GM23248 (cell line): Measurements from ENCODE around the gene SCEL. TPM values are rescaled to one million over a fixed set of nuclear protein-coding genes. Genes with fewer than 3 reads are reported as not detected.

Experiments
- DNase-seq: peaks from one replicate; pipeline ENCODE4 v3.0.0-alpha.2; 2015
- H2AFZ ChIP-seq: fragments of 200-600 bp; sonication (generic); 2 replicates; pipeline ENCODE4 v1.6.1; 2016; ENCODE audit warnings: antibody characterized with exemption
- H3F3A ChIP-seq: fragments of 200-600 bp; sonication (generic); 2 replicates; pipeline ENCODE4 v1.6.1; 2016; ENCODE audit warnings: mild to moderate bottlenecking, antibody characterized with exemption, mixed run types; ENCODE audit not compliant: insufficient read depth
- H3K27ac ChIP-seq: fragments of 200-600 bp; sonication (generic); 2 replicates; pipeline ENCODE4 v1.5.1; 2016; ENCODE audit warnings: mild to moderate bottlenecking
- H3K27me3 ChIP-seq: fragments of 200-600 bp; sonication (generic); replicated peaks from 2 replicates; pipeline ENCODE4 v1.6.1; 2016; ENCODE audit warnings: mild to moderate bottlenecking; ENCODE audit not compliant: insufficient read depth
- H3K36me3 ChIP-seq: fragments of 200-600 bp; sonication (generic); 2 replicates; pipeline ENCODE4 v1.6.1; 2016; ENCODE audit warnings: low read depth, mild to moderate bottlenecking
- H3K4me1 ChIP-seq: fragments of 200-600 bp; sonication (generic); 2 replicates; pipeline ENCODE4 v1.6.1; 2016; ENCODE audit warnings: mild to moderate bottlenecking; ENCODE audit not compliant: insufficient read depth
- H3K4me2 ChIP-seq: fragments of 200-600 bp; sonication (generic); one replicate; pipeline ENCODE4 v1.6.1; 2016; ENCODE audit warnings: mild to moderate bottlenecking; ENCODE audit not compliant: unreplicated experiment
- H3K4me3 ChIP-seq: fragments of 200-600 bp; sonication (generic); 2 replicates; pipeline ENCODE4 v1.5.1; 2016; ENCODE audit warnings: mild to moderate bottlenecking
- H3K79me2 ChIP-seq: fragments of 200-600 bp; sonication (generic); 2 replicates; pipeline ENCODE4 v1.6.1; 2016; ENCODE audit warnings: mild to moderate bottlenecking; ENCODE audit not compliant: insufficient read depth
- H3K9ac ChIP-seq: fragments of 200-600 bp; sonication (generic); 2 replicates; pipeline ENCODE4 v1.6.1; 2016; ENCODE audit warnings: mild to moderate bottlenecking
- H3K9me2 ChIP-seq: fragments of 200-600 bp; sonication (generic); 2 replicates; pipeline ENCODE4 v1.6.1; 2016; ENCODE audit warnings: mixed run types, mild to moderate bottlenecking, moderate library complexity; ENCODE audit not compliant: insufficient read depth
- H3K9me3 ChIP-seq: fragments of 200-600 bp; sonication (generic); one replicate; pipeline ENCODE4 v1.6.1; 2017; ENCODE audit warnings: low read depth
- H4K20me1 ChIP-seq: fragments of 200-600 bp; sonication (generic); 2 replicates; pipeline ENCODE4 v1.6.0; 2016; ENCODE audit not compliant: insufficient read depth
- EZH2 ChIP-seq: fragments of 200-600 bp; sonication (generic); IDR thresholded peaks from 2 replicates; pipeline ENCODE4 v1.6.1; 2018; ENCODE audit warnings: antibody characterized with exemption, mild to moderate bottlenecking; ENCODE audit not compliant: insufficient read depth, poor library complexity, severe bottlenecking
- EZH2phosphoT487 ChIP-seq: fragments of 200-600 bp; sonication (generic); IDR thresholded peaks from 2 replicates; pipeline ENCODE4 v1.6.1; 2018; ENCODE audit warnings: antibody characterized with exemption, moderate library complexity, mild to moderate bottlenecking, low read depth; ENCODE audit not compliant: insufficient read depth
- WGBS, 2 experiments: methylation state at CpG; one replicate each; pipeline ENCODE4 v1.1.6; 2015 to 2017; ENCODE audit warnings: low lambda C conversion rate in 2 of 2, low coverage in 1 of 2; ENCODE audit errors: missing lambda C conversion rate in 2 of 2; 5-methylcytosine and 5-hydroxymethylcytosine counted together
- in situ Hi-C: fragments of 300-500 bp; cut with MboI; formaldehyde crosslinking; loops from 2 replicates; pipeline ENCODE4 v1.15.0; 2020
- polyA plus RNA-seq: library from polyadenylated mRNA; unstranded; fragments of >200 nt; fragmentation: Nextera tagmentation; extraction: Ambion mirVana; gene quantifications from 2 replicates; pipeline ENCODE4 v1.2.1, GENCODE V29; 2016
- total RNA-seq: library from RNA; depleted of rRNA; stranded (reverse); fragments of >200 nt; shearing (Covaris generic); gene quantifications from 2 replicates; pipeline ENCODE4 v1.2.3, GENCODE V29; 2014

SCEL gene
- total and polyA plus RNA-seq, 2 experiments from 2014 or later = not detected

DNA sequence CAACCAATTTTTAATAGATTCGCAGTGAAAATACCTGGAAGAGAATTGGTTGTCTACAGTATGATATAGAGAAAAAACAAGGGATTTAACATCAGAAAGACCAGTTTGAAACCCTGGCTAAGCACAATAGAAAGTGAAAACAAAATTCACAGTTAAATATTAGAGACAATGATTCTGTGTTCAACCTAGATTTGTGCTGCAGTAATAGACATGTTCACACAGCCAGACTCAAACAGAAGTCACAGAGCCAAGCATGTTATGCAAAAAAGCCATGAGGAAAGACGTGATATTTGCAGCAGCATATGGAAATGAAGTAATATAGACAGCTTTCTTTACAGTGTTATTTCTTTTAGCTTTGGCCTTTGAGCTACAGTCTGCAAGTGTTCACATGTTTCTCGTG, 48.1 kb downstream of the SCEL start:
- no peaks in the 10 kb centered on the region for H3F3A ChIP-seq
- TF ChIP-seq EZH2phosphoT487 (no peak), EZH2 (no peak)
- DNase-seq = no peak
- no peaks in the 10 kb centered on the region for H3K9me2 ChIP-seq
- H3K27ac ChIP-seq = no peak overlapping the region
- no peak overlapping the region for H2AFZ ChIP-seq
- no peaks in the 10 kb centered on the region; the same call in none of the 2 replicates for H3K27me3 ChIP-seq
- in situ Hi-C loops = no loop called here
- H3K4me3 ChIP-seq = no peak overlapping the region
- no peaks in the 10 kb centered on the region for H3K9me3 ChIP-seq
- H3K79me2 ChIP-seq = no peaks in the 10 kb centered on the region
- H3K9ac ChIP-seq = no peak overlapping the region
- 31 to 32% methylated on average over 3 of the region's 3 CpGs for WGBS, 2 experiments
- H3K36me3 ChIP-seq = no peaks in the 10 kb centered on the region
- H3K4me1 ChIP-seq = no peaks in the 10 kb centered on the region
- H3K4me2 ChIP-seq = no peak overlapping the region
- no peaks in the 10 kb centered on the region for H4K20me1 ChIP-seq

GRCh38 chr13:77584106-77584505, 48.6 kb downstream of the SCEL start:
- TF ChIP-seq EZH2 (no peak), EZH2phosphoT487 (no peak)
- H4K20me1 ChIP-seq = no peaks in the 10 kb centered on the region
- H3K4me3 ChIP-seq = no peak overlapping the region
- whole genome bisulfite sequencing, 2 experiments = 44 to 47% methylated on average over 7 of the region's 7 CpGs
- no peaks in the 10 kb centered on the region for H3K9me2 ChIP-seq
- no peak overlapping the region for H3K4me2 ChIP-seq
- no peak for DNase-seq
- H3F3A ChIP-seq = no peaks in the 10 kb centered on the region
- H3K27ac ChIP-seq = no peak overlapping the region
- in situ Hi-C loops = no loop called here
- H3K4me1 ChIP-seq = no peaks in the 10 kb centered on the region
- no peaks in the 10 kb centered on the region for H3K36me3 ChIP-seq
- H3K79me2 ChIP-seq = no peaks in the 10 kb centered on the region
- H2AFZ ChIP-seq = no peak overlapping the region
- no peak overlapping the region for H3K9ac ChIP-seq
- H3K27me3 ChIP-seq = no peaks in the 10 kb centered on the region; the same call in none of the 2 replicates
- H3K9me3 ChIP-seq = no peaks in the 10 kb centered on the region

- no peaks in the 10 kb centered on the region for H3K9me3 ChIP-seq
- DNase-seq = no peak
- no peaks in the 10 kb centered on the region for H4K20me1 ChIP-seq
- H3K9me2 ChIP-seq = no peaks in the 10 kb centered on the region
- H3K4me3 ChIP-seq = no peak overlapping the region
- no peak overlapping the region for H3K9ac ChIP-seq
- H2AFZ ChIP-seq = no peak overlapping the region
- WGBS, 2 experiments = 0% methylated on average over 2 of the region's 2 CpGs
- H3K4me2 ChIP-seq = no peak overlapping the region
- no peaks in the 10 kb centered on the region for H3K79me2 ChIP-seq
- H3F3A ChIP-seq = no peaks in the 10 kb centered on the region
- peaks cover 3% of the 10 kb centered on the region; the same call in 1 of the 2 replicates for H3K27me3 ChIP-seq
- H3K27ac ChIP-seq = no peak overlapping the region
- in situ Hi-C loops = no loop called here
- TF ChIP-seq EZH2 (no peak), EZH2phosphoT487 (no peak)
- no peaks in the 10 kb centered on the region for H3K4me1 ChIP-seq
- H3K36me3 ChIP-seq = no peaks in the 10 kb centered on the region
Observed at GRCh38 chr13:77595166-77595810, 59.8 kb downstream of the SCEL start.

GRCh38 chr13:77596777-77597176, 61.3 kb downstream of the SCEL start:
- no peak overlapping the region for H2AFZ ChIP-seq
- in situ Hi-C loops = no loop called here
- TF ChIP-seq EZH2phosphoT487 (no peak), EZH2 (no peak)
- H3K4me1 ChIP-seq = no peaks in the 10 kb centered on the region
- 35 to 41% methylated on average over 1 of the region's 1 CpG for whole genome bisulfite sequencing, 2 experiments
- H4K20me1 ChIP-seq = no peaks in the 10 kb centered on the region
- H3K9ac ChIP-seq = no peak overlapping the region
- no peaks in the 10 kb centered on the region for H3K9me2 ChIP-seq
- no peaks in the 10 kb centered on the region for H3K36me3 ChIP-seq
- no peaks in the 10 kb centered on the region for H3K79me2 ChIP-seq
- no peaks in the 10 kb centered on the region; the same call in 1 of the 2 replicates for H3K27me3 ChIP-seq
- H3K27ac ChIP-seq = no peak overlapping the region
- H3K9me3 ChIP-seq = no peaks in the 10 kb centered on the region
- H3F3A ChIP-seq = no peaks in the 10 kb centered on the region
- no peak for DNase-seq
- no peak overlapping the region for H3K4me2 ChIP-seq
- H3K4me3 ChIP-seq = no peak overlapping the region

GRCh38 chr13:77599351-77599750, 63.8 kb downstream of the SCEL start:
- Histone ChIP-seq H3K27me3 (no peaks in the 10 kb centered on the region), H3K36me3 (no peaks in the 10 kb centered on the region), H3K79me2 (no peaks in the 10 kb centered on the region), H3F3A (no peaks in the 10 kb centered on the region), H3K4me1 (no peaks in the 10 kb centered on the region), H3K9me3 (no peaks in the 10 kb centered on the region), H4K20me1 (no peaks in the 10 kb centered on the region), H3K9me2 (no peaks in the 10 kb centered on the region), H3K27ac (no peak overlapping the region), H3K4me3 (no peak overlapping the region), H3K9ac (no peak overlapping the region), H2AFZ (no peak overlapping the region), H3K4me2 (no peak overlapping the region)
- TF ChIP-seq EZH2 (no peak), EZH2phosphoT487 (no peak)
- WGBS, 2 experiments = 55 to 64% methylated on average over 2 of the region's 2 CpGs
- in situ Hi-C loops = no loop called here
- no peak for DNase-seq
